Endothelial cell of umbilical vein (primary cell): Measurements from ENCODE around the gene NLGN1. TPM values are rescaled to one million over a fixed set of nuclear protein-coding genes. Genes with fewer than 3 reads are reported as not detected.

Source experiments
- BruUV-seq: library from RNA; stranded (reverse); fragments of 400-500 nt; replicated peaks from 2 replicates; lab custom pipeline; 2021; lab: Mats Ljungman, UMichigan
- CTCF ChIA-PET: fragments of 300-600, 350-600 bp; sonication (Branson Sonifier 250); formaldehyde crosslinking; loops from one replicate; lab custom pipeline; 2021; ENCODE audit warnings: antibody characterized with exemption, inconsistent platforms; lab: Charles Lee
- POLR2A ChIA-PET: fragments of 300-600, 350-600 bp; sonication (Branson Sonifier 250); formaldehyde crosslinking; loops from one replicate; lab custom pipeline; 2021; ENCODE audit warnings: antibody characterized with exemption, inconsistent platforms; lab: Charles Lee
- DNase-seq: peaks from one replicate; pipeline ENCODE4 v3.0.0-alpha.2; 2011; ENCODE audit warnings: low read depth, low spot score
- FAIRE-seq: peaks from 2 replicates; lab custom pipeline; 2011; peaks lifted over from hg19 to GRCh38; lab: Jason Lieb, UNC
- H2AFZ ChIP-seq: 2 replicates; pipeline ENCODE4 v1.6.0; 2012; ENCODE audit warnings: low read depth, low read length, control low read depth, inconsistent platforms
- H3K27ac ChIP-seq: 2 replicates; pipeline ENCODE4 v1.5.1; 2011; ENCODE audit warnings: low read depth, mild to moderate bottlenecking, control low read depth, low read length, moderate library complexity; ENCODE audit not compliant: insufficient read depth
- H3K27me3 ChIP-seq, 2 experiments: 2 replicates each; pipeline versions ENCODE4 v1.6.0 to v1.6.1; 2011; ENCODE audit warnings: low read length in 2 of 2, mixed read lengths in 1 of 2; ENCODE audit not compliant: control insufficient read depth in 2 of 2, insufficient read depth in 2 of 2
- H3K36me3 ChIP-seq, 2 experiments: 2 replicates in 1 of 2; 3 replicates in 1 of 2; pipeline ENCODE4 v1.5.1; 2011; ENCODE audit warnings: low read length in 2 of 2, mild to moderate bottlenecking in 1 of 2, moderate library complexity in 1 of 2; ENCODE audit not compliant: control insufficient read depth in 2 of 2, insufficient read depth in 2 of 2; ENCODE audit errors: extremely low read depth in 1 of 2
- H3K4me1 ChIP-seq: 3 replicates; pipeline ENCODE4 v1.5.1; 2011; ENCODE audit warnings: mild to moderate bottlenecking, low read length; ENCODE audit not compliant: control insufficient read depth, insufficient read depth; ENCODE audit errors: extremely low read depth
- H3K4me2 ChIP-seq: 2 replicates; pipeline ENCODE4 v1.6.1; 2011; ENCODE audit warnings: low read length, control low read depth, mixed read lengths; ENCODE audit not compliant: insufficient read depth
- H3K4me3 ChIP-seq, 3 experiments: fragments of 200-600 bp in 1 of 3; sonication (generic), shearing (Covaris generic) in 1 of 3; replicated peaks in 1 of 3; 2 replicates each; pipeline ENCODE4 v1.5.1; 2011 to 2016; ENCODE audit warnings: control low read depth in 3 of 3, low read length in 3 of 3, mild to moderate bottlenecking in 2 of 3, inconsistent platforms in 1 of 3, low read depth in 1 of 3, moderate library complexity in 1 of 3; ENCODE audit not compliant: insufficient read depth in 1 of 3
- H3K79me2 ChIP-seq: 2 replicates; pipeline ENCODE4 v1.6.0; 2012; ENCODE audit warnings: low read length, inconsistent platforms; ENCODE audit not compliant: control insufficient read depth, insufficient read depth
- H3K9ac ChIP-seq: replicated peaks from 2 replicates; pipeline ENCODE3; 2011; ENCODE audit warnings: low read length, control low read depth; ENCODE audit not compliant: insufficient read depth; ENCODE audit errors: extremely low read depth
- H3K9me1 ChIP-seq: replicated peaks from 3 replicates; pipeline ENCODE4 v1.6.0; 2011; ENCODE audit warnings: mild to moderate bottlenecking, low read length; ENCODE audit not compliant: control insufficient read depth, insufficient read depth; ENCODE audit errors: extremely low read depth
- H3K9me3 ChIP-seq: replicated peaks from 2 replicates; pipeline ENCODE4 v1.5.1; 2012; ENCODE audit warnings: low read length, inconsistent platforms; ENCODE audit not compliant: control insufficient read depth, insufficient read depth
- H4K20me1 ChIP-seq: replicated peaks from 2 replicates; pipeline ENCODE3; 2011; ENCODE audit warnings: mild to moderate bottlenecking, low read length; ENCODE audit not compliant: control insufficient read depth, insufficient read depth; ENCODE audit errors: extremely low read depth
- CTCF ChIP-seq, 2 donors: IDR thresholded peaks; 1 replicate in 1 of 2; 2 replicates in 1 of 2; pipeline ENCODE4 v1.5.1; 2011; ENCODE audit warnings: low read length in 2 of 2, mild to moderate bottlenecking in 2 of 2, moderate library complexity in 2 of 2, control low read depth in 1 of 2, inconsistent platforms in 1 of 2, low read depth in 1 of 2; ENCODE audit not compliant: insufficient read depth in 1 of 2; ENCODE audit errors: extremely low read depth in 1 of 2
- EZH2 ChIP-seq: IDR thresholded peaks from 2 replicates; pipeline ENCODE4 v1.6.1; 2012; ENCODE audit warnings: borderline replicate concordance, low read depth, mild to moderate bottlenecking, moderate library complexity, low read length, inconsistent platforms; ENCODE audit not compliant: severe bottlenecking
- FOS ChIP-seq: IDR thresholded peaks from 2 replicates; pipeline ENCODE4 v1.6.1; 2011; ENCODE audit warnings: mild to moderate bottlenecking, low read length, moderate library complexity, borderline replicate concordance; ENCODE audit not compliant: insufficient read depth
- GATA2 ChIP-seq: IDR thresholded peaks from 2 replicates; pipeline ENCODE4 v1.7.0; 2011; ENCODE audit warnings: low read depth, mild to moderate bottlenecking, moderate library complexity, mixed read lengths, low read length; ENCODE audit not compliant: insufficient read length, insufficient read depth
- JUN ChIP-seq: IDR thresholded peaks from 2 replicates; pipeline ENCODE4 v1.6.1; 2011; ENCODE audit warnings: borderline replicate concordance, low read depth; ENCODE audit not compliant: insufficient read length, insufficient read depth
- MAX ChIP-seq: IDR thresholded peaks from 2 replicates; pipeline ENCODE4 v1.6.1; 2011; ENCODE audit not compliant: insufficient read depth, insufficient read length
- MYC ChIP-seq: IDR thresholded peaks from one replicate; pipeline ENCODE4 v1.6.1; 2011; ENCODE audit warnings: mild to moderate bottlenecking, low read depth, low read length
- POLR2A ChIP-seq: IDR thresholded peaks from 2 replicates; pipeline ENCODE4 v1.6.1; 2012; ENCODE audit warnings: low read depth, mild to moderate bottlenecking, control low read depth, low read length
- POLR2AphosphoS5 ChIP-seq: IDR thresholded peaks from 2 replicates; pipeline ENCODE4 v1.6.1; 2012; ENCODE audit warnings: low read depth, mild to moderate bottlenecking, control low read depth, low read length, moderate library complexity; ENCODE audit not compliant: insufficient read depth
- dilution Hi-C: fragments of 300-500 bp; cut with MboI; formaldehyde crosslinking; loops from one replicate; pipeline ENCODE4 v1.15.0; 2019; ENCODE audit warnings: low sequenced_read_pairs; ENCODE audit not compliant: extremely low pct_ligation_motif_present
- intact Hi-C: fragments of 100-400 bp; cut with micrococcal nuclease; formaldehyde crosslinking; loops from one replicate; pipeline ENCODE4 v1.10.0; 2022
- polyA plus RNA-seq, 4 experiments: library from polyadenylated mRNA; depleted of rRNA in 3 of 4; stranded (reverse) in 3 of 4; unstranded in 1 of 4; fragments of >200 nt; gene quantifications; 2 replicates each; pipeline versions ENCODE4 v1.2.1 to v1.2.3, GENCODE V29; 2011 to 2012; ENCODE audit warnings: missing spikeins in 1 of 4
- total RNA-seq: library from RNA; stranded (reverse); gene quantifications from 2 replicates; pipeline ENCODE4 v1.2.3, GENCODE V29; 2021

NLGN1 gene
- total and polyA plus RNA-seq, 2 donors (not counting 3 experiments of a cell fraction or from before 2014, with no cell fraction given): 7.9 to 16.3 TPM

- no TSS peak for BruUV-seq
- no peaks in the 10 kb centered on the region for H3K9me3 ChIP-seq
- FAIRE-seq: no peak
- ChIA-PET CTCF (no interaction called here), POLR2A (no interaction called here)
- no peak for DNase-seq
- intact Hi-C loops (no loop called here), dilution Hi-C loops (no loop called here)
- H3K79me2 ChIP-seq: no peaks in the 10 kb centered on the region
- H2AFZ ChIP-seq: no peak overlapping the region
- H3K27ac ChIP-seq: no peak overlapping the region
- H4K20me1 ChIP-seq: no peaks in the 10 kb centered on the region
- H3K36me3 ChIP-seq: no peaks in the 10 kb centered on the region
- no peaks in the 10 kb centered on the region for H3K27me3 ChIP-seq
- no peak overlapping the region for H3K9ac ChIP-seq
- no peak for TF ChIP-seq MAX
- TF ChIP-seq EZH2: no peak
- TF ChIP-seq MYC: no peak
- no peak for TF ChIP-seq POLR2AphosphoS5
- TF ChIP-seq FOS: no peak
- TF ChIP-seq GATA2: no peak
- TF ChIP-seq JUN: no peak
- TF ChIP-seq POLR2A: no peak
- TF ChIP-seq CTCF (IDR thresholded peaks at IDR 0.05; ENCODE audit: extremely low read depth in 1 of 2, insufficient read depth in 1 of 2, low read depth in 1 of 2, low read length in 2 of 2): no peak
- no peaks in the 10 kb centered on the region for H3K9me1 ChIP-seq
- H3K4me3 ChIP-seq: no peak overlapping the region
- H3K4me1 ChIP-seq: no peaks in the 10 kb centered on the region
- no peak overlapping the region for H3K4me2 ChIP-seq
Measured at GRCh38 chr3:174276826-174277225, 879.3 kb downstream of the NLGN1 start.
